GM12874 (cell line): Measurements from ENCODE around the gene NEDD4L.

ENCODE experiments used
- TF ChIP-seq, protein P1 (sequence below): IDR thresholded peaks from 2 replicates; pipeline ENCODE4 v1.5.1; 2011; ENCODE audit warnings: low read depth, mild to moderate bottlenecking, control low read depth, low read length, moderate library complexity; ENCODE audit not compliant: insufficient read depth

Gene NEDD4L

DNA sequence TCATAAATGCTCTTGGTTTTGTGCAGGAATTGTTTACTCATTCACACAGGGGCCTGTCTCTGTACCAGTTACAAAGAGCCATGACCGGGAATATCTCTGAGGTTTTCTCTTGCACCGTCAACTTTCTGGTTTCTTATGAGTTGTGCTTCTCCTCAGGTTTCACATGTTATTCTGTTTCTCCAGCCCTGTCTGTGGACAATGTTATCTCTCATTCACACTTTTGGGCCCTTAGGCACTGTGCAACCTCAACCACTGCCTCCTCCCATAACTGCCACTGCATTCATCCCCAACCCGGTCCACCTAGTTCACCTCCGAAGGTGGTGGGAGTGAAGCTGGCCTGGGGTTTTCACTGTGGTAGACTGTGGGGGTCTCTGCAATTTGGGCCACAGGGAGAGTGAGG is 22.5 kb upstream of the NEDD4L start:
- TF ChIP-seq, protein P1, sequence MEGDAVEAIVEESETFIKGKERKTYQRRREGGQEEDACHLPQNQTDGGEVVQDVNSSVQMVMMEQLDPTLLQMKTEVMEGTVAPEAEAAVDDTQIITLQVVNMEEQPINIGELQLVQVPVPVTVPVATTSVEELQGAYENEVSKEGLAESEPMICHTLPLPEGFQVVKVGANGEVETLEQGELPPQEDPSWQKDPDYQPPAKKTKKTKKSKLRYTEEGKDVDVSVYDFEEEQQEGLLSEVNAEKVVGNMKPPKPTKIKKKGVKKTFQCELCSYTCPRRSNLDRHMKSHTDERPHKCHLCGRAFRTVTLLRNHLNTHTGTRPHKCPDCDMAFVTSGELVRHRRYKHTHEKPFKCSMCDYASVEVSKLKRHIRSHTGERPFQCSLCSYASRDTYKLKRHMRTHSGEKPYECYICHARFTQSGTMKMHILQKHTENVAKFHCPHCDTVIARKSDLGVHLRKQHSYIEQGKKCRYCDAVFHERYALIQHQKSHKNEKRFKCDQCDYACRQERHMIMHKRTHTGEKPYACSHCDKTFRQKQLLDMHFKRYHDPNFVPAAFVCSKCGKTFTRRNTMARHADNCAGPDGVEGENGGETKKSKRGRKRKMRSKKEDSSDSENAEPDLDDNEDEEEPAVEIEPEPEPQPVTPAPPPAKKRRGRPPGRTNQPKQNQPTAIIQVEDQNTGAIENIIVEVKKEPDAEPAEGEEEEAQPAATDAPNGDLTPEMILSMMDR: no peak

DNA sequence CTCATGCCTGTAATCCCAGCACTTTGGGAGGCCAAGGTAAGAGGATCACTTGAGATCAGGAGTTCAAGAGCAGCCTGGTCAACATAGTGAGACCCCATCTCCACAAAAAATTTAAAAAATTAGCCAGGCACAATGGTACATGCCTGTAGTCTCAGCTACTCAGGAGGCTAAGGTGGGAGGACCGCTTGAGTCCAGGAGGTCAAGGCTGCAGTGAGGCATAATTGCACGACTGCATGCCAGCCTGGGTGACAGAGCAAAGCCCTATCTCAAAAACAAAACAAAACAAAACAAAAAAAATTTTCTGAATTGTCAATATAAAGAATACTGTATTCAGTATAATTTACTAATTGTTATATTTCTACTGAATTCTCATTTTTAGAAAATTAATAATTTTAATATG is 20.9 kb upstream of the NEDD4L start:
- TF ChIP-seq, protein P1: no peak

DNA sequence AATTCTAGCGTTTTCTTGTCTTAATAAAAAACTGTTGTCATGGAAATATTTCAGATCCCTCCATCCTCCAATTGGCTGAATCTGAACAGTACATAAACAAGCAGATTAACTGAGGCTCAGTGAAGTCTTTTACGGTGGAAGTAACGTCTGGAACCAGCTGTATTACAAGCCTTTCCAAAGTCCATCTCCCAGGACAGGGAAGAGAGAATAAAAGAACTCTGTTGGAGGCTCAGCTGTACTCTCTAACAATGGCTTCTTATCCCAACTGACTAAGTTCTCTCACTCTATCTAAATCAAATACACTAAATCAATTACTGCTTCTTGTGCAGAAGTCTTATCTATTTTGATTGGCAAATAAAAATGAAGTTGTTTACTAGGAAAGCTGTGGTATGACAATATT is 19.9 kb upstream of the NEDD4L start:
- TF ChIP-seq, protein P1: no peak

- TF ChIP-seq, protein P1: no peak
These were observed 18.8 kb upstream of the NEDD4L start for GRCh38 chr18:58025205-58025604.

DNA sequence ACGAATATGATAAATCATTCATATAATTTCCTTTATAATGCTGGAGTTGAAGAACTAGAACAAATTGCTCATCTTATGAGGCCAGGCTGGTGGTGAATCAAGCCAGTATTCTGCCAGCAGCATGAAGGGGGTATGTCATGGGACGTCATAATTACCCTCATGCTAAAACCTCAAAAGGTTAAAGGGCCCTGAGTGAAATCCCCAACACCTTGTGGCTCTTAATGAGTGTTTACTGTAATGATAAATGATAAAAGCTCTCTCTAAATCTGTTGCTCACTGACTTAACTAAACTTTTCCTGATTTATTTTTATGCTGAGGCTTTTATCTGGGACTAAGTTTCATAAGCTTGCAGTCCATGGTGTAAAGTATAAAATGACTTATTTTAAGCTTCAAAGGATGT is 18.3 kb upstream of the NEDD4L start:
- TF ChIP-seq, protein P1: no peak

GRCh38 chr18:58026395-58026794 is 17.6 kb upstream of the NEDD4L start:
- TF ChIP-seq, protein P1: no peak

GRCh38 chr18:58026857-58027256 is 17.2 kb upstream of the NEDD4L start:
- TF ChIP-seq, protein P1: no peak

DNA sequence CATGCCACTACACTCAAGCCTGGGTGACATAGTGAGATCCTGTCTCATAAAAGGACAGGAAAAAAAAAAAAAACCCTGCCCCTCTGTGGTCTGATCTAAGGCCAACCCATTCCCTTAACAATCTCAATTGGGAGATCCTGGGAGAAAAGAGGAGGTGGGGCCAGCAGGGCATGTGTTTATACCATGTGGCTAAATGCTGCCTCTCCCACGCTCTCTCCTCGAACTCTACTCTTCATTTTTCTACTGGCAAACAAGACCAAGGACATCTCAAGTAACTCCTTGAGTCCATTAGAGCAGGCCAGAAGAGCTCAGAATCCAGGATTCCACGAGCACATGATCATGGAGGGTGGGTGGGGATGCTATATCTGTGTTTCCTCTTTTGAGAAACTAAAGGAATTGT is 16.7 kb upstream of the NEDD4L start:
- TF ChIP-seq, protein P1: no peak
